Measurements from ENCODE around the gene MORN1. TPM values are rescaled to one million over a fixed set of nuclear protein-coding genes. Genes with fewer than 3 reads are reported as not detected.

Gene MORN1
- total and polyA plus RNA-seq, 2 of the 8 experiments (the other 6 are each of a cell fraction or from before 2014, with no cell fraction given) = 5.0 to 9.1 TPM

GRCh38 chr1:2273401-2274090 is 117.8 kb downstream of the MORN1 start:
- no peaks in the 10 kb centered on the region for H3K27me3 ChIP-seq (replicated peaks in 1 of 4; ENCODE audit: control insufficient read depth in 3 of 4, extremely low read depth in 1 of 4, insufficient read depth in 3 of 4, low read length in 3 of 4)
- ChIA-PET POLR2A (ENCODE audit: partially characterized antibody) (interaction anchor here (0.7 kb wide), 1 partner anchor 22 kb away, joined by 3 read pairs; no protein-coding TSS in a partner anchor), CTCF (ENCODE audit: partially characterized antibody) (interaction anchor here (0.6 to 1.2 kb wide), 4 partner anchors 13 to 321 kb away, joined by 3 to 4 read pairs (median 4); no protein-coding TSS in a partner anchor)
- H3K9me3 ChIP-seq (ENCODE audit: insufficient read depth in 2 of 2, low read depth in 1 of 2, low read length in 1 of 2) = no peaks in the 10 kb centered on the region
- no peak overlapping the region for H4K91ac ChIP-seq (replicated peaks; ENCODE audit: insufficient read length, low read length)
- peaks cover 0 to 48% (median 36%) of the 10 kb centered on the region in 4 experiments; a peak in 6 of 7 replicates for H3K4me1 ChIP-seq (replicated peaks in 1 of 4; ENCODE audit: control insufficient read depth in 3 of 4, insufficient read depth in 4 of 4, low read length in 3 of 4)
- H2BK15ac ChIP-seq (ENCODE audit: low read length) = no peak overlapping the region
- no peak overlapping the region for H2BK20ac ChIP-seq (ENCODE audit: low read length)
- no peaks in the 10 kb centered on the region for H3K23me2 ChIP-seq (ENCODE audit: low read depth, low read length)
- no peak overlapping the region for H3K9ac ChIP-seq (replicated peaks in 1 of 4; ENCODE audit: extremely low read depth in 1 of 4, low read depth in 3 of 4, low read length in 3 of 4)
- H3K4me3 ChIP-seq (ENCODE audit: extremely low read depth in 1 of 4, insufficient read depth in 2 of 4, low read depth in 3 of 4, low read length in 4 of 4) = no peak overlapping the region
- peaks cover 28 to 69% of the 10 kb centered on the region in 2 experiments for H4K20me1 ChIP-seq (replicated peaks in 1 of 2; ENCODE audit: control insufficient read depth in 1 of 2, insufficient read depth in 2 of 2, low read length in 2 of 2)
- peaks cover 0 to 3% (median 0%) of the 10 kb centered on the region in 4 experiments; a peak in 1 of 8 replicates for H3K36me3 ChIP-seq (ENCODE audit: control insufficient read depth in 2 of 4, insufficient read depth in 4 of 4, low read length in 3 of 4)
- H2BK12ac ChIP-seq (ENCODE audit: low read depth, low read length) = no peak overlapping the region
- peak overlapping the region; percentile 3; the same call in 1 of the 2 replicates for H2AK5ac ChIP-seq (ENCODE audit: low read depth, low read length)
- H3K14ac ChIP-seq (ENCODE audit: insufficient read length) = no peak overlapping the region
- no peak overlapping the region for H2AFZ ChIP-seq (ENCODE audit: low read length)
- H3K23ac ChIP-seq (ENCODE audit: insufficient read length) = no peak overlapping the region
- no peak overlapping the region for H3K56ac ChIP-seq (replicated peaks; ENCODE audit: insufficient read length, low read depth, low read length)
- peak overlapping the region; percentile 19; the same call in 1 of the 2 replicates for H3K18ac ChIP-seq (ENCODE audit: extremely low read depth, low read length)
- TF ChIP-seq POLR2A (IDR thresholded peaks at IDR 0.05; ENCODE audit: control extremely low read depth in 1 of 2, low read depth in 2 of 2, low read length in 2 of 2) (no peak), JUND (IDR thresholded peaks at IDR 0.05; ENCODE audit: low read length) (no peak), FOSL1 (IDR thresholded peaks at IDR 0.05; ENCODE audit: insufficient read depth, low read depth, low read length) (no peak), RAD21 (IDR thresholded peaks at IDR 0.05 in 1 of 2, conservative IDR thresholded peaks at IDR 0.05 in 1 of 2; ENCODE audit: low read depth in 2 of 2, low read length in 2 of 2) (no peak), CTCF (IDR thresholded peaks at IDR 0.05; ENCODE audit: control extremely low read depth in 1 of 3, insufficient read depth in 1 of 3, low read depth in 1 of 3, low read length in 3 of 3) (no peak), CBX5 (IDR thresholded peaks at IDR 0.05; ENCODE audit: low read depth, low read length) (no peak), JUN (IDR thresholded peaks at IDR 0.05; ENCODE audit: low read depth, low read length) (no peak), SRF (IDR thresholded peaks at IDR 0.05; ENCODE audit: low read depth, low read length) (no peak)
- WGBS, 2 experiments (ENCODE audit: extremely low coverage in 1 of 2, insufficient coverage in 1 of 2, insufficient read length in 1 of 2, insufficient replicate concordance in 2 of 2, low coverage in 1 of 2, low lambda C conversion rate in 2 of 2, missing lambda C conversion rate in 1 of 2) = 94% methylated on average over 29 of the region's 29 CpGs; no CpG with 5 or more reads in 1 of the 2 experiments
- H2BK120ac ChIP-seq (replicated peaks; ENCODE audit: low read depth, low read length) = no peak overlapping the region
- H3K4me2 ChIP-seq (ENCODE audit: insufficient read depth in 1 of 2, low read depth in 2 of 2, low read length in 2 of 2) = no peak overlapping the region
- H4K8ac ChIP-seq (ENCODE audit: extremely low read depth, insufficient read depth, low read length) = peak overlapping the region; percentile 15; the same call in 1 of the 2 replicates
- FAIRE-seq = no peak
- H4K5ac ChIP-seq (ENCODE audit: insufficient read length, low read depth, low read length) = no peak overlapping the region
- DNase-seq (ENCODE audit: low read depth in 1 of 2, low spot score in 2 of 2) = no peak
- H3K4ac ChIP-seq (replicated peaks; ENCODE audit: insufficient read length, low read depth, low read length) = no peak overlapping the region
- H3K27ac ChIP-seq (ENCODE audit: low read depth, low read length) = no peak overlapping the region
- H3K79me1 ChIP-seq (ENCODE audit: low read depth, low read length) = peaks cover 47% of the 10 kb centered on the region
- H2BK5ac ChIP-seq (ENCODE audit: low read depth, low read length) = peak overlapping the region; percentile 66; the same call in 1 of the 2 replicates
- peaks cover 31 to 96% of the 10 kb centered on the region in 2 experiments; a peak in 3 of 4 replicates for H3K79me2 ChIP-seq (ENCODE audit: control insufficient read depth in 1 of 2, insufficient read depth in 2 of 2, low read length in 2 of 2)

All from H1 (cell line).